ENCODE data around the gene SPEM3. TPM values are rescaled to one million over a fixed set of nuclear protein-coding genes. Genes with fewer than 3 reads are reported as not detected.

The SPEM3 gene
- not detected for polyA plus RNA-seq (2012; ENCODE audit: insufficient read depth, insufficient read length)

- H3K4me3 ChIP-seq (ENCODE audit: low read length): no peak within 1 kb of the TSS
- no peak for DNase-seq (ENCODE audit: low read depth, low spot score)
These were observed at the start of gene SPEM3 for GRCh38 chr17:7428557-7428956. TSS of gene SPEM3 (plus strand) at chr17:7428857. CDS start at chr17:7428903, 46 bp downstream.

- no peak for DNase-seq (ENCODE audit: low read depth, low spot score)
These were observed 49.5 kb upstream of the SPEM3 start for GRCh38 chr17:7379134-7379533.

GRCh38 chr17:7380321-7380720, 48.3 kb upstream of the SPEM3 start:
- no peak overlapping the region for H3K4me3 ChIP-seq (ENCODE audit: low read length)
- no peak for DNase-seq (ENCODE audit: low read depth, low spot score)

More at GRCh38 chr17:7379134-7379533, 49.5 kb upstream of the SPEM3 start:
- H3K4me3 ChIP-seq (ENCODE audit: low read length): no peak overlapping the region

- no peak for DNase-seq (ENCODE audit: low read depth, low spot score)
- no peak within 1 kb of the TSS for H3K4me3 ChIP-seq (ENCODE audit: low read length)
These were observed 47.6 kb upstream of the SPEM3 start, which contains the start of gene TNK1 for GRCh38 chr17:7380855-7381683. TSS of gene TNK1 (plus strand) at chr17:7381089. CDS start at chr17:7382927, 1,838 bp downstream.

GRCh38 chr17:7382901-7383300, 45.8 kb upstream of the SPEM3 start:
- H3K4me3 ChIP-seq (ENCODE audit: low read length): no peak overlapping the region
- no peak for DNase-seq (ENCODE audit: low read depth, low spot score)

- no peak for DNase-seq (ENCODE audit: low read depth, low spot score)
- peak overlapping the region; percentile 60; the same call in 1 of the 2 replicates for H3K4me3 ChIP-seq (ENCODE audit: low read length)
These were observed 45.3 kb upstream of the SPEM3 start for GRCh38 chr17:7383371-7383741.

GRCh38 chr17:7383742-7384488, 44.7 kb upstream of the SPEM3 start:
- peak; percentile 54 for DNase-seq (ENCODE audit: low read depth, low spot score)
- H3K4me3 ChIP-seq (ENCODE audit: low read length): peak overlapping the region; percentile 60

GRCh38 chr17:7384489-7385081, 44.1 kb upstream of the SPEM3 start:
- H3K4me3 ChIP-seq (ENCODE audit: low read length): peak overlapping the region; percentile 60
- DNase-seq (ENCODE audit: low read depth, low spot score): no peak

- no peak for DNase-seq (ENCODE audit: low read depth, low spot score)
- no peak overlapping the region for H3K4me3 ChIP-seq (ENCODE audit: low read length)
These were observed 39.8 kb upstream of the SPEM3 start for GRCh38 chr17:7388856-7389255.

GRCh38 chr17:7389924-7390910, 38.4 kb upstream of the SPEM3 start:
- DNase-seq (ENCODE audit: low read depth, low spot score): no peak
- no peak overlapping the region for H3K4me3 ChIP-seq (ENCODE audit: low read length)

- no peak overlapping the region for H3K4me3 ChIP-seq (ENCODE audit: low read length)
These were observed 37.4 kb upstream of the SPEM3 start for GRCh38 chr17:7391307-7391706.

GRCh38 chr17:7392696-7393612, 35.7 kb upstream of the SPEM3 start:
- H3K4me3 ChIP-seq (ENCODE audit: low read length): no peak overlapping the region

More at GRCh38 chr17:7391307-7391706, 37.4 kb upstream of the SPEM3 start:
- DNase-seq (ENCODE audit: low read depth, low spot score): no peak

GRCh38 chr17:7393613-7394451, 34.8 kb upstream of the SPEM3 start:
- H3K4me3 ChIP-seq (ENCODE audit: low read length): peak overlapping the region; percentile 60
- DNase-seq (ENCODE audit: low read depth, low spot score): no peak

More at GRCh38 chr17:7392696-7393612, 35.7 kb upstream of the SPEM3 start:
- DNase-seq (ENCODE audit: low read depth, low spot score): no peak

- peak within 1 kb of the TSS; percentile 60 for H3K4me3 ChIP-seq (ENCODE audit: low read length)
- DNase-seq (ENCODE audit: low read depth, low spot score): peak; percentile 30
These were observed 34.0 kb upstream of the SPEM3 start, which contains the start of gene PLSCR3 for GRCh38 chr17:7394452-7395191. TSS of gene PLSCR3 (minus strand) at chr17:7394525. CDS start at chr17:7394110, 415 bp downstream.

- no peak for DNase-seq (ENCODE audit: low read depth, low spot score)
- no peak overlapping the region for H3K4me3 ChIP-seq (ENCODE audit: low read length)
These were observed 32.5 kb upstream of the SPEM3 start for GRCh38 chr17:7396147-7396546.

GRCh38 chr17:7398612-7399011, 30.0 kb upstream of the SPEM3 start:
- no peak for DNase-seq (ENCODE audit: low read depth, low spot score)
- H3K4me3 ChIP-seq (ENCODE audit: low read length): no peak overlapping the region

Data from Jurkat, Clone E6-1 (cell line).